HuH-7.5 (cell line): ENCODE measurements around the gene YWHAQ.
"Not testable (repeated sequence)": the region's sequence is repeated elsewhere in the genome, so short reads cannot be mapped to it uniquely, and the experiment has no call there.

Experiments used
- DNase-seq: peaks from one replicate; pipeline ENCODE4 v3.0.0; 2011; ENCODE audit warnings: low spot score

Gene YWHAQ

DNA sequence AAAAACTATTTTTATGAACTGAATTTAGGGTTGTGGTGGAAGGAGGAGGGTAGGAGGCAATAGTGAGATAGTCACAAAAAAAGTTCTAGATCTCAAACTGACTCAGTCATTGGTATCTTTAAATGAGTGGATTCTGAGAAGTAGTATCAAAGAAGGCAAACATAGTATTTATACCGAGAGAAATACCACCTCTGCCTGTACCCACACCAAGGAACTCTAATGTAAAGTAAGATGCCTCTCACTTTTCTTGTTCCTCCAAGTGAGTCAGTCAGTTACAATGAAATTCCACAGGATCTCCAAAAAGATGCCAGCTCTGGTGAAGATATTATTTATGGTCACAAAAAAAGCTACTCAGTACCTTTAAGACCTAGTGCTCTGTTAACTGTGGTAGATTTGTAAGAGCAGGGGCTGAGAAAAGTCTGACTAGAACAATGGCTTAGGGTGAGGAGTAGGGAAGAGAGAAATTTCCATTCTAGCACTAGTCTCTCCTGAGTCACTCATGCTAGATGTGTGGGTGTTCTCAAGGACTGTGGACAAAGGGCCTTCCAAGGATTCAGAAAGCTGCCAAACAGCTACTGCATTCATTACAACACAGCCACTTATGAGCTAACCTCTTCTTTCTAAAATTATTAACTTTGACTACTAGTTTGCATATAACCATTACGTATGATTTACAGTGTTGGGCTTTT is 36.3 kb downstream of the YWHAQ start:
- DNase-seq, result no peak

DNA sequence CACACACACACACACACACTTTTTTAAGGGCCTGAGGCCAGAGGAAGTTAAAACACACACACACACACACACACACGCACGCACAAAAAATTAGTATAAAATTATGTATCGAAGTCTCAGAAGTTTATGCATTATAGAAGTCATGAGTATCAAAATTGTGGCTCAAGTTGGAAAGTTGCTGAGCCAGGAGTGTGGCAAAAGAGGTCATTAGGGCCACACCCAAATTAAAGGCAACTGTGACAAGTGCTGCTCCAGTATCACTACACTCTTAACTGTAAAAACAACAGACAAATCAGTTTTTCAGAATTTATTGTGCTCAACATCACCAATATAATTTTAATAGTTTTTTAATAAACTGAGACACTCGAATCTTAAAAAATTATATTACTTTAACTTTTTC is 36.9 kb downstream of the YWHAQ start:
- DNase-seq, result no peak

DNA sequence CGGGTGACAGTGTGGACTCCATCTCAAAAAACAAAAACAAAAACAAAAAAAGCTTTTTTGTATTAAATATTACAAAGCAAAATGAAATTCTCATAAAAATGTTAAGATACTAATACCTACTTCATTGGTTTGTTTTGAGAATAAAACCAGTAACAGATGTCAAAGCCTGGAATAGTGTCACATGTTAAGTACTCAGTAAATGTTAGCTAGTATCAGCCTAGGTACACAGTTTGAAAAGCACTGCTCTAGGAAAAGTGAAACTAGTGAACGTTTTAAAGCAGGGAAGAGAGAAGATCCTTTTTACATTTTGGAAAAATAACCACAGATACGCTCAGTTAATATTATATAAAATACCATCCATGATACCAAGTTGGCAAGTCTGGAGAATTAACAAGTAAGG is 38.1 kb downstream of the YWHAQ start:
- no peak for DNase-seq

DNA sequence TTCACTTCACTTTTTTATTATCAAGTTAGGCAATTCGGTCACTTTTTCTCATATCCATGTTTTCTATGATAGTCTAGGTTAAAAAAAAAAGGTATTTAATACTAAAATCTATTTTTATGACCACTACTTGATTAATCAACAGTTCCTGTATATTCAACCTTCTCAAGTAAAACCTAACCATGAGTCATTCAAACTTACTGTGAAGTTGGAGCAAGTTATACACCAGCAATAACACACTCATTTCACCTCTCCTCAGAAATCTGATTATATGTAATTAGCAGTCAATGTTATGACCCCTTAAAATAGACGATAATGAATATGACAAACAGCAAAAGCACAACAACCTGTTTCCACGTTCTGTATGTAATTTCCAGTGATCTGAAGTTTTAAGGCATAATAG is 40.2 kb downstream of the YWHAQ start:
- no peak for DNase-seq

- DNase-seq, result no peak
These were observed 44.3 kb downstream of the YWHAQ start for GRCh38 chr2:9586465-9586864.

GRCh38 chr2:9585486-9585885 is 45.3 kb downstream of the YWHAQ start:
- no peak for DNase-seq

GRCh38 chr2:9584902-9585301 is 45.9 kb downstream of the YWHAQ start:
- not testable (repeated sequence) for DNase-seq

GRCh38 chr2:9582624-9583023 is 48.2 kb downstream of the YWHAQ start:
- DNase-seq, result no peak

DNA sequence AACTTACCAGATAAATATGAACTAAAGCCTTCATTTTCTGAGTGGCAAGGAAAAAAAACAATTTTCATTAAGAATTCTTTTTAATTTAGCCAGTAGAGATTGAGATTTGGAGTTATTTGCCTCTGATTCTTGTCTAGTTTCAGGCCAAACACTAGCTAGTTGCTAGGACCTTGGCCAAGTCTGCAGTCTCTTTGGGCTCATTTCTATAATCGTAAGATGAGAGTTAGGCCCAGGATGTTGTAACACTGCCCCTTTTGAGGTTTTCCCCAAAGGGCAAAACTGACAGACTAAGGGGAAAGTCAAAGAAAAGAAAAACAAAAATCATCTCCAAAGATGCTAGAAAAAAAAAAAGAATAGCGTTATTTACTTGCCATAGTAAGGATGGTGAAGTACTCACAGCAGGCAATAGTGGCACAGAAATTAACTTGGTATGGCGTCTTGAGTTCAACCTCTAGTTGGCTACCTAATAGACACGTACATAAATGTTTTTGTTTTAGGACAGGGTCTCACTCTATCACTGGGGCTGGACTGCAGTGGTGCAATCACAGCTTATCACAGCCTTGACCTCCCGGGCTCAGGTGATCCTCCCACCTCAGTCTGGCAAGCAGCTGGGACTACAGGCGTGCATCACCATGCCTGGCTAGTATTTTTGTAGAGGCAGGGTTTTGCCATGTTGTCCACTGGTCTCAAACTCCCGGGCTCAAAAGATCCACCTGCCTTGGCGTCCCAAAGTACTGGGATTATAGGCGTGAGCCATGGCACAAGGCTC is 52.1 kb downstream of the YWHAQ start:
- DNase-seq, result no peak

DNA sequence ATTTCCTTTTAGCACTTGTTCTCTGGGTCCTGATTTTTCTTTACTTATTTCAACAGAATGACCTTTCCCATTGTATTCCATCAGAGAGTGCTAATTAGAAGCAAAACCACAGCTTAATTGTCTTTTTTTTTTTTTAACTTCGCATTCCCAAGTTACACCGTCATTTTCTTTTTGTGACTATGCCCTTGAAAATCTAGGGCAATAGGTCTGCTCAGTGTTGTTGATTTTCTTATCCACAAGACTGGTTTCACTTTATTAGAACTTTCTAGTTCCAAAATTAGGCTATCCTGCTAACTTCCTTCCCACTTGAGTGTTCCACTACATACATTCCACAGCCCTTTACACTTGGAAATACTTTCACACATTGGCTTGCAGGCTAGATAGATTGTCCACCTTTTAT is 56.5 kb downstream of the YWHAQ start:
- DNase-seq, result no peak

DNA sequence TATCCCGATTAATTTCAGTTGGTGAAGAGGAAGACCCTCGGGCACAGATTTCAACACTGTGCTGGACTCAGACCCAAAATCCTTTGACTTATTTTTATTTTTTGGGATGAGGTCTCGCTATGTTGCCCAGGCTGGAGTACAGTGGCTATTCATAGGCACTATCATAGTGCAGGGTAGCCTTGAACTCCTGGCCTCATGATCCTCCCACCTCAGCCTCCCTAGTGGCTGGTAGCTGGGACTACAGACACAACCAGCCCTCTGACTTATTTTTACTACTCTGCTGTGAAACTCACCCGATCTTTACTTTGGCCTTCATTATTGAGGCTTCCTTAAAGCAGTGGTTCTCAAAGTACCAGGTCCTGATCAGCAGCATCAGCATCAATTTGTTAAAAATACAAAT is 57.0 kb downstream of the YWHAQ start:
- DNase-seq, result no peak

DNA sequence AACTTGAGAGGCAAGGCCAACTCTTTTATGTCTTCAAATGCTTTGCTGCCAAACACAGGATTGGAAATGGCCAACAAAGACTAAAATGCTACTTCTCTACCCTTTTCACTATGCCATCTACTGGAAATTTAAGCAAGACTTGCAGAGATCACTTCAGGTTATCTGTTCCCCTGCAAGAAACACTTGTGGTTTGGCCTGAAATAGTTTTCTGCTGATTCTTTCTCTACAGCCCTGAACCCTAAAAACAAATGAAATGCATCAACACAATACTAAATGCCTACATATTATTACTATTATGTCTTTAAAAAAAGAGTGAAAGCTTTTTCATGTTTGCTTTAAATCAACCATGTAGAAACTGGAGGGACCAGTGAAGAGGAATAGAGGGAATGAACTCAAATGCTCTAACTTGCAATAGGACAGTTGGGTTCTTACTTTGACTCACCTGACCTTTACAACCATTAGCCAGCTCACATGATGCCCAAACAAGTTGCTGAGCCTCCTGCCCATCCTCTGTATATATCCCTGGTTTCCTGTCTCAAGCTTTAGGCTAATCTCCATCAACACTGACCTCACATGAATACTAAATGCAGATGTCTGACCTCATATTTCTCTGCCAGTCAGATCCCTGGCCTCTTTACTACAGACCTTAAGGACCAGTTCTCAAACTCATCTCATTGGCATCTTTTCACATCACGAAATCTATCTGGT is 57.6 kb downstream of the YWHAQ start:
- no peak for DNase-seq

GRCh38 chr2:9570182-9571060 is 60.4 kb downstream of the YWHAQ start:
- no peak for DNase-seq

DNA sequence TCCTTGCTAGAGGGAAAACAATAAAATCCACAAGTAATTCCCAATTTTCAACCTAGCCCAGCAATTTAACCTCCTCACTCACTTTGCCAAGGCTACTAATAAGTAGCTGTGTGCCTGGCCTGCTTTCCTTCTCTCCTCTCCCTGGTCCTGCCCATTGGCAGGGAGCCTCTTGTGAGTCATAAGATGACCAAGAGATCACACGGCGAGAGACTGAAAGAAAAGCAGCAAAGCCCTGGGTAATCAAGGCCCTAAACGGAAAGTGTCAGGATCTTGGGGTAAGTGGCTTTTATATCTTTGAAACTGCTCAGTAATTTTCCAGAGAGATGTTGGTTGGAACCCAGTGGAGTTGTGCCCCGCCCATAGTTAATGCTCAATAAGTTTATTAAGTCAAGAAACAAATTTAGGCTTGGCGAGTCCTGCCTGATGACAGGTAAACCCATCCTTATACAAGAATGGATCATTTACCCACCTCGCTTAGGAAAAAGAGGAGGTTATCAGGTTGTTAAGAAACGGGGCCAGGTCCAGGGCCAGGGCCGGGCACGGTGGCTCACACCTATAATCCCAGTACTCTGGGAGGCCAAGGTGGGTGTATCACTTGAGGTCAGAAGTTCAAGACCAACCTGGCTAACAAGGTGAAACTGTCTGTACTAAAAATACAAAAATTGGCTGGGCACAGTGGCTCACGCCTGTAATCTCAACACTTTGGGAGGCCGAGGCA is 65.2 kb downstream of the YWHAQ start:
- no peak for DNase-seq

GRCh38 chr2:9560628-9561027 is 70.2 kb downstream of the YWHAQ start:
- no peak for DNase-seq

DNA sequence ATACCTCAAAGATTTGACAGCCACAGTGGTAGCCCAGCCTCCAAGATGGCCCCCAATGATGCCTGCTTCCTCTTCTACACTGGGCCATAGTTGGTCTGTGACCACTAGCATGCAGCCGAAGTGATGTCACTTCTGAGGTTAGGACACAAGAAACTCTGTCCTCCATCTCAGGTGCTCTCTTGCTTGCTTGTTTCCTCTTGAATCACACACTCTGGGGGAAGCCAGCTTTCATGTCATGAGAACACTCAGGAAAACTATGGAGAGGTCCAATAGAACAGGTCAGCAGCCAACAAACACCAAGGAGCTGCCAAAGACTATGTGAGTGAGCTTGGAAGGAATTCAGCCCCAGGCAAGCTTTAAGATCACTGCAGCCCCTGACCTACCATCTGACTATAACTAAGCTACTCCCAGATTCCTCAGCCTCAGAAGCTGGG is 71.8 kb downstream of the YWHAQ start:
- no peak for DNase-seq

GRCh38 chr2:9556121-9556743 is 74.6 kb downstream of the YWHAQ start:
- DNase-seq, result no peak

- DNase-seq, result peak; percentile 74
These were observed 75.3 kb downstream of the YWHAQ start, which contains the start of gene ADAM17 for GRCh38 chr2:9555297-9556120. Gene ADAM17 (minus strand): TSS chr2:9555830. CDS start chr2:9555605, 225 bp downstream.

DNA sequence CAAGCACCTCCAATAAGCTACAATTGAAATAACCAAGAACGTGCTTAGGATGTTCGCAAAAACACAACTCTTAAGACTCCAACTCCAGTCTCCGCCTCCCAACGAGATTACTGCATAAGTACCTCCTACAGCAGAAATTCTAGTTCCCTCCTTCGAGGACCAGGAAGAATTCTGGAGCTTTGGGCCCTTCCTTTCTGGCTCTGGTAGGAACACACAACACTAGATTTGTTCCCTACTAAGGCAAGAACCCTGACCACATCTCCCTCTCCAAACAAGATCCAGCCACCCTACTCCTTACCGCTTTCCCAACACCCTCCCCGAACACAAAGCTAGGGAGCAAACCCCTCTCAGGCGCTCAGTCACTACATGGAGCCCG is 75.9 kb downstream of the YWHAQ start:
- DNase-seq, result no peak
